Measurements from ENCODE around the gene FAM171A1.

The FAM171A1 gene

GRCh38 chr10:15196021-15196834 lies 174.9 kb downstream of the FAM171A1 start:
- no peak overlapping the region for H2AFZ ChIP-seq
- H3K79me2 ChIP-seq = no peaks in the 10 kb centered on the region
- peaks cover 2% of the 10 kb centered on the region for H3K4me1 ChIP-seq
- H3K9ac ChIP-seq = no peak overlapping the region
- H3K4me2 ChIP-seq (ENCODE audit: low read length) = no peak overlapping the region
- no peaks in the 10 kb centered on the region for H3K36me3 ChIP-seq (ENCODE audit: control insufficient read depth, insufficient read depth, low read length)
- no peak overlapping the region for H3K27ac ChIP-seq
- no peaks in the 10 kb centered on the region for H3K27me3 ChIP-seq (ENCODE audit: control insufficient read depth, insufficient read depth, low read length)
- H3K9me3 ChIP-seq (ENCODE audit: control insufficient read depth, low read length) = no peaks in the 10 kb centered on the region
- TF ChIP-seq CTCF (IDR thresholded peaks at IDR 0.05) = no peak
- no peak overlapping the region for H3K4me3 ChIP-seq (ENCODE audit: low read depth, low read length)

GRCh38 chr10:15189133-15189885 lies 181.8 kb downstream of the FAM171A1 start:
- no peaks in the 10 kb centered on the region for H3K4me1 ChIP-seq
- H2AFZ ChIP-seq = no peak overlapping the region
- no peak overlapping the region for H3K4me3 ChIP-seq (ENCODE audit: low read depth, low read length)
- H3K27me3 ChIP-seq (ENCODE audit: control insufficient read depth, insufficient read depth, low read length) = no peaks in the 10 kb centered on the region
- no peak overlapping the region for H3K9ac ChIP-seq
- H3K79me2 ChIP-seq = no peaks in the 10 kb centered on the region
- H3K27ac ChIP-seq = no peak overlapping the region
- no peaks in the 10 kb centered on the region for H3K9me3 ChIP-seq (ENCODE audit: control insufficient read depth, low read length)
- no peak overlapping the region for H3K4me2 ChIP-seq (ENCODE audit: low read length)
- TF ChIP-seq CTCF (IDR thresholded peaks at IDR 0.05) = no peak
- H3K36me3 ChIP-seq (ENCODE audit: control insufficient read depth, insufficient read depth, low read length) = no peaks in the 10 kb centered on the region

GRCh38 chr10:15188603-15189002 lies 182.5 kb downstream of the FAM171A1 start:
- Histone ChIP-seq H3K4me2 (ENCODE audit: low read length) (no peak overlapping the region), H3K4me1 (no peaks in the 10 kb centered on the region), H3K27me3 (ENCODE audit: control insufficient read depth, insufficient read depth, low read length) (no peaks in the 10 kb centered on the region), H3K27ac (no peak overlapping the region), H3K4me3 (ENCODE audit: low read depth, low read length) (no peak overlapping the region), H3K79me2 (no peaks in the 10 kb centered on the region), H2AFZ (no peak overlapping the region), H3K9me3 (ENCODE audit: control insufficient read depth, low read length) (no peaks in the 10 kb centered on the region), H3K9ac (no peak overlapping the region), H3K36me3 (ENCODE audit: control insufficient read depth, insufficient read depth, low read length) (no peaks in the 10 kb centered on the region)
- TF ChIP-seq CTCF (IDR thresholded peaks at IDR 0.05) = no peak

- Histone ChIP-seq H3K27me3 (ENCODE audit: control insufficient read depth, insufficient read depth, low read length) (no peaks in the 10 kb centered on the region), H2AFZ (no peak overlapping the region), H3K9ac (no peak overlapping the region), H3K27ac (no peak overlapping the region), H3K36me3 (ENCODE audit: control insufficient read depth, insufficient read depth, low read length) (no peaks in the 10 kb centered on the region), H3K79me2 (no peaks in the 10 kb centered on the region), H3K4me1 (no peaks in the 10 kb centered on the region), H3K9me3 (ENCODE audit: control insufficient read depth, low read length) (no peaks in the 10 kb centered on the region), H3K4me2 (ENCODE audit: low read length) (no peak overlapping the region), H3K4me3 (ENCODE audit: low read depth, low read length) (no peak overlapping the region)
- no peak for TF ChIP-seq CTCF (IDR thresholded peaks at IDR 0.05)
Observed at GRCh38 chr10:15183689-15184481, 187.2 kb downstream of the FAM171A1 start.

Measured in parathyroid adenoma (tissue), 2 donors.